ENCODE data around the gene GGCT. TPM values are rescaled to one million over a fixed set of nuclear protein-coding genes. Genes with fewer than 3 reads are reported as not detected.
"Not testable (repeated sequence)": the region's sequence is repeated elsewhere in the genome, so short reads cannot be mapped to it uniquely, and the experiment has no call there.

GGCT gene
- total RNA-seq, 2 experiments from 2014 or later = 34.2 to 37.7 TPM

GRCh38 chr7:30530373-30530772, 25.7 kb upstream of the GGCT start:
- CTCF ChIA-PET = no interaction called here
- no peaks in the 10 kb centered on the region for H3K4me1 Mint-ChIP-seq
- H3K27me3 Mint-ChIP-seq = no peaks in the 10 kb centered on the region
- POLR2A ChIA-PET = no interaction called here
- H3K36me3 Mint-ChIP-seq (ENCODE audit: low read depth) = no peaks in the 10 kb centered on the region
- H3K4me3 Mint-ChIP-seq = no peak overlapping the region
- no peaks in the 10 kb centered on the region for H3K9me3 Mint-ChIP-seq
- H3K27ac Mint-ChIP-seq = no peak overlapping the region
- DNase-seq = no peak

DNA sequence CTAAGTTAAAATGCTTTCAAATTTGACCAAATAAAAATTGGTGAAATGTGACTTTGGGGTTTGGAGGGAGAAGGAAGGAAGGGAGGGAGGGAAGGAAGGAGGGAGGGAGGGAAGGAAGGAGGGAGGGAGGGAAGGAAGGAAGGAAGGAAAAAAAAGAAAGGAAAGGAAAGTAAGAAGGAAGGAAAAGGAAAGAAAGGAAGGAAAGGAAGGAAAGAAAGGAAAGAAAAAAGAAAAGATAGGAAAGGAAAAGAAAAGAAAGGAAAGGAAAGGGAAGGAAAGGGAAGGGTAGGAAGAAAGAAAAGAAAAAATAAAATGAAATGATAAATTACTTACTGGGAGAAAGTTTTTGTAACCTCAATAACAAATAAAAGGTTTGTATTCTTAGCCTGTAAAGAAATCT, 24.1 kb upstream of the GGCT start:
- CTCF ChIA-PET = no interaction called here
- Mint-ChIP-seq H3K27ac (no peak overlapping the region), H3K4me1 (peaks cover 10% of the 10 kb centered on the region), H3K36me3 (ENCODE audit: low read depth) (no peaks in the 10 kb centered on the region), H3K27me3 (no peaks in the 10 kb centered on the region), H3K4me3 (no peak overlapping the region), H3K9me3 (no peaks in the 10 kb centered on the region)
- DNase-seq = no peak
- POLR2A ChIA-PET = no interaction called here

DNA sequence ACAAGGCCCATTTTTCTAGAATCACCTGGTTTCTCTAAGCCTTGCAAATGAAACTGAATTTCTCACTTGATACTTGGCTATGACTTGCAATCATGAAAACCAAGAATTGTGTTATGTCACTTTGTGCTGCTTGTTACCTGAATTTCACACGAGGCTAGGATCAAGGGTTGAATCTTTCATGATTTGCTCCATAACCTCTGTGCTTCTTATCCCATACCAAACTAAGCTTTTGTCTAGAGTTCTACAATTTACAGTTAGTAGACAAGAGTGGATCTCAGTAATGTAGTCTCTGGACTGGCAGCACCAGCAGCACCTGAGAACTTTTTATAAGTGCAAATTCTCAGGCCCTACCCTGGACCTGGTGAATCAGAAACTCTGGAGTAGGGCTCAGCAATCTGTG, 22.7 kb upstream of the GGCT start:
- not testable (repeated sequence) for H3K4me1 Mint-ChIP-seq; DNase-seq; H3K27me3 Mint-ChIP-seq; H3K36me3 Mint-ChIP-seq (ENCODE audit: low read depth); H3K9me3 Mint-ChIP-seq; H3K27ac Mint-ChIP-seq; H3K4me3 Mint-ChIP-seq
- ChIA-PET CTCF (interaction anchor here (1.4 kb wide), 1 partner anchor 22 kb away, joined by 3 read pairs; no protein-coding TSS in a partner anchor), POLR2A (interaction anchor here (1.2 kb wide), 1 partner anchor 9 kb away, joined by 3 read pairs; no protein-coding TSS in a partner anchor)

GRCh38 chr7:30526163-30526562, 21.5 kb upstream of the GGCT start:
- no peaks in the 10 kb centered on the region for H3K36me3 Mint-ChIP-seq (ENCODE audit: low read depth)
- DNase-seq = no peak
- CTCF ChIA-PET = interaction anchor here (1.4 kb wide), 1 partner anchor 23 kb away, joined by 3 read pairs; no protein-coding TSS in a partner anchor
- H3K27ac Mint-ChIP-seq = no peak overlapping the region
- H3K4me1 Mint-ChIP-seq = peaks cover 12% of the 10 kb centered on the region
- no peak overlapping the region for H3K4me3 Mint-ChIP-seq
- POLR2A ChIA-PET = interaction anchor here (1.2 kb wide), 1 partner anchor 10 kb away, joined by 3 read pairs; no protein-coding TSS in a partner anchor
- H3K27me3 Mint-ChIP-seq = no peaks in the 10 kb centered on the region
- no peaks in the 10 kb centered on the region for H3K9me3 Mint-ChIP-seq

DNA sequence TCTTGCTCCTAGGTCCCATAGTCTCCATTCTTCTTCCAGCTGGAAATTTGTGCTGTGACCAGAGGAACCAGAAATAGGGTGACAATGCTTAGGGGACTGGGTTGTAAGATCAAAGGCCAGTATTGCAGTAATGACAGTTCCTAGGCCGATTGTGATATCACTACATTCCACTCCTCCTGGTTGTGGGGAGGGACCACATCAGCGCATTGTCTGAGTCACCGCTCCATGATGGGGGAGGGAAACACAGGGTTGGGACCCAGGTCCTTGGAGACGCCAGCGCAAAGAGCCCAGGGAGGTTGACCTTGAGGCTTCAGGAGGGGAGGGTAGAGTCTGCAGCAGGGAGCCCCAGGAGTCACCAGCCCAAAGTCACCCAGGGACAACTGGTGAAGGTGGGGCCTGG, 20.8 kb upstream of the GGCT start:
- Mint-ChIP-seq H3K9me3 (no peaks in the 10 kb centered on the region), H3K27me3 (no peaks in the 10 kb centered on the region), H3K4me3 (no peak overlapping the region), H3K4me1 (peaks cover 16% of the 10 kb centered on the region), H3K36me3 (ENCODE audit: low read depth) (no peaks in the 10 kb centered on the region), H3K27ac (no peak overlapping the region)
- CTCF ChIA-PET = no interaction called here
- no peak for DNase-seq
- POLR2A ChIA-PET = no interaction called here

DNA sequence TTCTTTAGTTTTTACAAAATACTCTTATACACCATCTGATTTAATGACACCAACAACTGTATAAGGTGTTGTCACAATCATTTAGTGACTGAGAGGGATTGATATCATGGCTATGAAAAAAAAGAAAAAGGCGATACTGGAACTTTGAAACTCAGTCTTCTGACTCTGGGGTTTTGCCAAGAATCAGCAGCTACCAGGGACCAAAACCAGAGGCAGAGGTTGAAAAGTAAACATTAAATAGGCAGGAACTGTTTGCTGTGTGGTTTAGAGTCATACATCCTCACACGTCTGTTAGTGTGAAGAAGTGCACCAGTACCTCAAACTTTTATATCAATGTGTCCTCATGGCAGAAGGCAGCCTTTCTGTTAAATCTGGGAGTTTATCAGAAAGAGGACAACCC, 19.9 kb upstream of the GGCT start:
- ChIA-PET CTCF (no interaction called here), POLR2A (no interaction called here)
- Mint-ChIP-seq H3K27ac (no peak overlapping the region), H3K4me3 (no peak overlapping the region), H3K9me3 (no peaks in the 10 kb centered on the region), H3K27me3 (no peaks in the 10 kb centered on the region), H3K36me3 (ENCODE audit: low read depth) (no peaks in the 10 kb centered on the region), H3K4me1 (peaks cover 18% of the 10 kb centered on the region)
- DNase-seq = no peak

DNA sequence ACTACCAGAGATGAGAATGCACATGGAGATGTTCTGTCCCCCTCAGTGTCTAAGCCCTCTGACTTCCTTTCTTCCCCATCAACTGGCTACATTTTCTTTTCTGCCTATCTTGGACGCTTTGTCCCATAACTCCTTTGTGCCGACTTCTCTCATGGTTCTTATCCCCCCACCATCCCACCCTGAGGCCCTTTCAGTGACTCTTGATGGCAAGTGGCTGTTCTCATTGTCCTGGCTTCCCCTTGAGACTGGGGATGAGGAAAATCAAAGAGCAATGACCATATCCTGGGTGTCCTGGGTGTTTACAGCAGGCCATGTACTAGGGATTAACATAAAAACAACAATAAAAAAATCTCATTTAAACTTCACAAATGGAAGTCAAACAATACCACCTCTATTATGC, 18.8 kb upstream of the GGCT start:
- ChIA-PET CTCF (no interaction called here), POLR2A (no interaction called here)
- H3K27me3 Mint-ChIP-seq = no peaks in the 10 kb centered on the region
- H3K4me1 Mint-ChIP-seq = peaks cover 18% of the 10 kb centered on the region
- H3K4me3 Mint-ChIP-seq = no peak overlapping the region
- H3K27ac Mint-ChIP-seq = no peak overlapping the region
- no peaks in the 10 kb centered on the region for H3K36me3 Mint-ChIP-seq (ENCODE audit: low read depth)
- no peak for DNase-seq
- no peaks in the 10 kb centered on the region for H3K9me3 Mint-ChIP-seq

DNA sequence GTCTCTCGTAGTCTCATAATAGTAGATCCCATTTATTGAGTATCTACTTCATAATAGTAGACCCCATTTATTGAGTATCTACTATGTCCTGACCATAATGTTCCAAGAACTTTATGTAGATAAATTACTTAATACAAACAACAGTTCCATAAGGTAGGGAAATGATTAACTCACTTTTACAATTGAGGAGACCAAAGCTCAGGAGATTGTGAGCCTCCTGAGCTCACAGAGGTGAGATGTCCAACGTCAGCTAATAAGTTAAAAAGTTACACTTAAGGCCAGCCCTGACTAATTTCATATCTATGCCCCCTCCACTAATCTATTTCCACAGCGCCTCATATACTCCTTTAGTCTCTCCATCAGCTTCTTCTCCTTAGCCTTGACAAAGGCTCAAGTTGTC, 17.5 kb upstream of the GGCT start:
- DNase-seq = no peak
- CTCF ChIA-PET = interaction anchor here (0.7 to 1.6 kb wide), 5 partner anchors 9 to 218 kb away, joined by 3 to 4 read pairs (median 3); no protein-coding TSS in a partner anchor
- peaks cover 18% of the 10 kb centered on the region for H3K4me1 Mint-ChIP-seq
- POLR2A ChIA-PET = no interaction called here
- no peaks in the 10 kb centered on the region for H3K27me3 Mint-ChIP-seq
- no peak overlapping the region for H3K27ac Mint-ChIP-seq
- no peaks in the 10 kb centered on the region for H3K9me3 Mint-ChIP-seq
- no peaks in the 10 kb centered on the region for H3K36me3 Mint-ChIP-seq (ENCODE audit: low read depth)
- no peak overlapping the region for H3K4me3 Mint-ChIP-seq

GRCh38 chr7:30521532-30521931, 16.9 kb upstream of the GGCT start:
- no peak overlapping the region for H3K27ac Mint-ChIP-seq
- no peaks in the 10 kb centered on the region for H3K27me3 Mint-ChIP-seq
- peaks cover 18% of the 10 kb centered on the region for H3K4me1 Mint-ChIP-seq
- no peaks in the 10 kb centered on the region for H3K9me3 Mint-ChIP-seq
- ChIA-PET POLR2A (no interaction called here), CTCF (interaction anchor here (1.0 to 1.6 kb wide), 5 partner anchors 8 to 219 kb away, joined by 3 to 4 read pairs (median 3); no protein-coding TSS in a partner anchor)
- no peak for DNase-seq
- H3K36me3 Mint-ChIP-seq (ENCODE audit: low read depth) = no peaks in the 10 kb centered on the region
- no peak overlapping the region for H3K4me3 Mint-ChIP-seq

- Mint-ChIP-seq H3K4me1 (peaks cover 10% of the 10 kb centered on the region), H3K4me3 (no peak overlapping the region), H3K27me3 (no peaks in the 10 kb centered on the region), H3K9me3 (no peaks in the 10 kb centered on the region), H3K27ac (no peak overlapping the region), H3K36me3 (ENCODE audit: low read depth) (peaks cover 3% of the 10 kb centered on the region)
- ChIA-PET CTCF (interaction anchor here (1.0 kb wide), 1 partner anchor 13 kb away, joined by 3 read pairs; no protein-coding TSS in a partner anchor), POLR2A (no interaction called here)
- no peak for DNase-seq
These were observed 14.5 kb upstream of the GGCT start for GRCh38 chr7:30519122-30519521.

DNA sequence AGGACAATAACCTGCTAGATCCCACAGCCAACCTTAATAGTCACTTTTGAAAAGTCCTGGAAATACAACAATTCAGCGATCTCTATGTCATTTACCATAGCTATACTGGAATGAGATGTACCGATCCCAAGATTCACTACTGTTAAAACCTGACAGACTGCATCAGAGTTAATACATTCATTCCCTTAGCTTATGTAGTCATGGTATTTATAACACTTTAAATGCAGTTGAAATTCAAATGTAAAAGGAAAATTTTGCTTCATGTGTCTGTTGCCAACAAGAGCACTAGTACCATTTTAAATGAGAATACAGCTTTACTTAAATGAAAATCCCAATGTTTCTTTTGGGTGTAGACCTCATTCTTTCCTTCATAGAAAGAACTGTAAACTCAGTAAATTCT, 11.1 kb upstream of the GGCT start:
- POLR2A ChIA-PET = no interaction called here
- DNase-seq = no peak

DNA sequence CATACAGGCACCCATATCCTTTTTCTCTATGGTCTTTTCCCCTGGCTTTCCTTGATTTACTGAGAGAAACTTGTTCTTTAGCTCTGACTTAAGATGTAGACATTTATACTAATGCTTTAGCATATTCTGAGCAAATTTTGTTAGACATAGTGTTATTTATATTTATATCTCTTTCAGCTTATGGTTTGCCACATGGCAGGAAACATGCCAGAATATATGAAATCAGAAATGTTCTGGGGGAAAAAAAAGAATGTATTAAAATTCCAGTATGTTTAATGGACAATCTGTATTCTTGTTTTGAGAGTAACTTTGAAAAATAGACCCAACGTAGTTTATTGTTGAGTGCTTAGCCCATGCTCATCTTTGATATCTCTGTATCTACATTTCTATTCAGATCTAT, 10.1 kb upstream of the GGCT start:
- no peaks in the 10 kb centered on the region for H3K9me3 Mint-ChIP-seq
- POLR2A ChIA-PET = no interaction called here
- CTCF ChIA-PET = interaction anchor here (2.8 kb wide), 1 partner anchor 49 kb away, joined by 10 read pairs; no protein-coding TSS in a partner anchor
- no peak overlapping the region for H3K4me3 Mint-ChIP-seq
- H3K4me1 Mint-ChIP-seq = peaks cover 6% of the 10 kb centered on the region
- H3K36me3 Mint-ChIP-seq (ENCODE audit: low read depth) = peaks cover 3% of the 10 kb centered on the region
- DNase-seq = no peak
- H3K27ac Mint-ChIP-seq = no peak overlapping the region
- no peaks in the 10 kb centered on the region for H3K27me3 Mint-ChIP-seq

More for the DNA sequence above, 11.1 kb upstream of the GGCT start:
- H3K4me1 Mint-ChIP-seq = peaks cover 8% of the 10 kb centered on the region
- no peak overlapping the region for H3K27ac Mint-ChIP-seq
- H3K36me3 Mint-ChIP-seq (ENCODE audit: low read depth) = peaks cover 3% of the 10 kb centered on the region
- H3K9me3 Mint-ChIP-seq = no peaks in the 10 kb centered on the region
- H3K27me3 Mint-ChIP-seq = no peaks in the 10 kb centered on the region
- CTCF ChIA-PET = interaction anchor here (0.7 to 2.8 kb wide), 2 partner anchors 16 to 48 kb away, joined by 3 to 10 read pairs; no protein-coding TSS in a partner anchor
- H3K4me3 Mint-ChIP-seq = no peak overlapping the region

DNA sequence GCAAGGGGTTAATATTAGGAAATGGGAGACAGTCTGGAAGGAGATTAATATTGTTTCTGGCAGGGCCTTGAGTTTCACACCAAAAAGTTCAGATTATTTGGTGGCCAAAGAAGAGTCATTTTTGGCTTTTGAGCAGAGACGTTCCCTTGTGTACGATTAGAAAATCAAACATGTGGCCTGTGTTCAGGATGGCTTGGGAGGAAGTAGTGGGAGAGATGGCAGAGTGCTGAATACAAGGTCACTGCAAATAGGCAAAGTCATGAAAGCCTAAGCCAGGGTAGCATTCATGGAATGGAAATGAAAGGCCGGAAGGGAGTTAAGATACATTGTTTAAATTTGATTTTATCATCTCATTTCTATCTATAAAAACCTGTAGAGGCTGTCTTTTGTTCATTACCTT, 9.5 kb upstream of the GGCT start:
- H3K36me3 Mint-ChIP-seq (ENCODE audit: low read depth) = peaks cover 3% of the 10 kb centered on the region
- H3K4me1 Mint-ChIP-seq = peaks cover 12% of the 10 kb centered on the region
- H3K4me3 Mint-ChIP-seq = no peak overlapping the region
- H3K27ac Mint-ChIP-seq = no peak overlapping the region
- no peak for DNase-seq
- no peaks in the 10 kb centered on the region for H3K27me3 Mint-ChIP-seq
- ChIA-PET CTCF (interaction anchor here (2.8 kb wide), 1 partner anchor 50 kb away, joined by 10 read pairs; no protein-coding TSS in a partner anchor), POLR2A (no interaction called here)
- H3K9me3 Mint-ChIP-seq = no peaks in the 10 kb centered on the region

GRCh38 chr7:30513762-30514161, 9.1 kb upstream of the GGCT start:
- H3K4me3 Mint-ChIP-seq = no peak overlapping the region
- H3K4me1 Mint-ChIP-seq = peaks cover 15% of the 10 kb centered on the region
- H3K27me3 Mint-ChIP-seq = no peaks in the 10 kb centered on the region
- ChIA-PET POLR2A (no interaction called here), CTCF (interaction anchor here (1.0 kb wide), 1 partner anchor 8 kb away, joined by 4 read pairs; no protein-coding TSS in a partner anchor)
- H3K36me3 Mint-ChIP-seq (ENCODE audit: low read depth) = peaks cover 3% of the 10 kb centered on the region
- no peak overlapping the region for H3K27ac Mint-ChIP-seq
- no peak for DNase-seq
- no peaks in the 10 kb centered on the region for H3K9me3 Mint-ChIP-seq
